Uterus (tissue), 4 donors: ENCODE results near the gene CPZ. TPM values are rescaled to one million over a fixed set of nuclear protein-coding genes. Genes with fewer than 3 reads are reported as not detected.
A peak's percentile ranks its signal among the peaks of the same experiment; 100 is the strongest.

Experiments used
- DNase-seq, 2 donors: peaks; one replicate each; pipeline ENCODE4 v3.0.0-alpha.2; 2019 to 2020
- H3K27ac ChIP-seq, 2 donors: fragments of 200-600 bp; sonication (generic); 1 replicate in 1 of 2; 2 replicates in 1 of 2; pipeline ENCODE4 v1.5.1; 2016 to 2018
- H3K27me3 ChIP-seq, 2 donors: fragments of 200-600 bp; sonication (generic); one replicate each; pipeline ENCODE4 v1.5.1; 2018 to 2019; ENCODE audit warnings: control low read depth in 1 of 2
- H3K36me3 ChIP-seq, 2 donors: fragments of 200-600 bp; sonication (generic); one replicate each; pipeline ENCODE4 v1.5.1; 2019; ENCODE audit warnings: control low read depth in 1 of 2
- H3K4me1 ChIP-seq, 2 donors: fragments of 200-600 bp; sonication (generic); one replicate each; pipeline ENCODE4 v1.5.1; 2018 to 2019; ENCODE audit warnings: control low read depth in 1 of 2
- H3K4me3 ChIP-seq, 2 donors: fragments of 200-600 bp; sonication (generic); 1 replicate in 1 of 2; 2 replicates in 1 of 2; pipeline ENCODE4 v1.5.1; 2018 to 2019; ENCODE audit warnings: mild to moderate bottlenecking in 1 of 2
- H3K9me3 ChIP-seq, 2 donors: fragments of 200-600 bp; sonication (generic); one replicate each; pipeline ENCODE4 v1.5.1; 2019; ENCODE audit warnings: control low read depth in 1 of 2
- CTCF ChIP-seq, 4 experiments: fragments of 200-600 bp in 2 of 4; fragments of 450-650 bp in 2 of 4; sonication (generic) in 2 of 4; IDR thresholded peaks; one replicate each; pipeline ENCODE4 v1.5.1; 2016 to 2019; ENCODE audit warnings: antibody characterized with exemption in 4 of 4, mild to moderate bottlenecking in 2 of 4, moderate library complexity in 1 of 4
- POLR2A ChIP-seq, 2 donors: fragments of 450-650 bp; IDR thresholded peaks; one replicate each; pipeline ENCODE4 v1.6.1; 2016; ENCODE audit warnings: antibody characterized with exemption in 2 of 2, mild to moderate bottlenecking in 1 of 2, moderate library complexity in 1 of 2
- intact Hi-C: fragments of 100-400 bp; cut with DNase I; formaldehyde crosslinking; loops from one replicate; pipeline ENCODE4 v1.15.1; 2023; ENCODE audit warnings: low total_unique reads
- total RNA-seq, 4 donors: library from RNA; depleted of rRNA in 3 of 4; stranded (reverse); fragments of >200 nt in 3 of 4; gene quantifications; one replicate each; pipeline versions ENCODE4 v1.1.0 to v1.2.4, GENCODE V29; 2014 to 2023
- donor health status: DM: yes; HTN: yes; CAD: no.

The CPZ gene
- total RNA-seq, 4 donors from 2014 or later, result 0.29 to 45.8 (median 5.4) TPM

- Histone ChIP-seq H3K4me1 (no peaks in the 10 kb centered on the region), H3K36me3 (no peaks in the 10 kb centered on the region), H3K27ac (no peak overlapping the region), H3K9me3 (no peaks in the 10 kb centered on the region), H3K4me3 (no peak overlapping the region), H3K27me3 (no peaks in the 10 kb centered on the region)
- intact Hi-C loops, result no loop called here
- TF ChIP-seq CTCF (IDR thresholded peaks at IDR 0.05), result no peak
- TF ChIP-seq POLR2A (IDR thresholded peaks at IDR 0.05), result no peak
- peak in 1 of 2 donors; percentile 5 for DNase-seq
Observed at GRCh38 chr4:8648816-8649630, 56.5 kb downstream of the CPZ start.

DNA sequence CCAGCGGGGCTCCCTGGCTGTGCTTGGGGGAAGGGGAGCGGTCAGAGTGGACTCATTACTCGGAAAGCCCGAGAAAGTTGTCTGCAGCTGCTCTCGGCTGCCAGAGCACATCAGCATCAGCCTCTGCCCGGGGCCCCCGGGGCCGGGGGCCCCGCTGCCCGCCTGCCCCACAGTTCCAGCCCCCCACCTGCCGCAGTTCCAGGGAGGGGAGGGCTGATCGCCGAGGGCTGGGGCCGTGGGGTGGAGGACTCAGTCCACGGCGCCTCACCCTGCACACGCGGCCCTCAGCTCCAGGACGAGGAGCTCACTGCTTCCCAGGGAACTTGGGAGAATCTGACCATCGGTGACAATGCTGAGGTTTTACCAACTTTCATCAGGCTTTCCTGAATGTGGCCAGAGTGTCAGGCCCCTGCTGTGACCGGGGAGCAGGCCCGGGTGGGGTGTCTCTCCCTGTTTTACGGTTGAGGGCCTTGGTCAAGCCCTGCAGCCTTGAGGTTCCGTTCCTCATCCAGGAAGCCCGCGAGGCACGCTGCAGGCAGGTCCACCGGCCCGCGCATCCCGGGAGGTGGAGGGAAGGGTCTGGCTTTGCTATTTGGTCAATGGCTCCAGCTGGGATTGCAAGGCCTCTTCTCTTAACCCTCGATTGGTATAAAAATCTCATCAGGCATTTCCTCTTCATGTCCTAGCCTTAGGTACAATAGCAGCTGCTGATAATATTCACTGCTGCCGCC lies 57.2 kb downstream of the CPZ start:
- Histone ChIP-seq H3K27ac (no peak overlapping the region), H3K9me3 (no peaks in the 10 kb centered on the region), H3K36me3 (no peaks in the 10 kb centered on the region), H3K4me3 (no peak overlapping the region), H3K27me3 (no peaks in the 10 kb centered on the region), H3K4me1 (no peaks in the 10 kb centered on the region)
- peak in 1 of 2 donors; percentile 4 for DNase-seq
- intact Hi-C loops, result no loop called here
- TF ChIP-seq POLR2A (IDR thresholded peaks at IDR 0.05), result no peak
- no peak for TF ChIP-seq CTCF (IDR thresholded peaks at IDR 0.05)

DNA sequence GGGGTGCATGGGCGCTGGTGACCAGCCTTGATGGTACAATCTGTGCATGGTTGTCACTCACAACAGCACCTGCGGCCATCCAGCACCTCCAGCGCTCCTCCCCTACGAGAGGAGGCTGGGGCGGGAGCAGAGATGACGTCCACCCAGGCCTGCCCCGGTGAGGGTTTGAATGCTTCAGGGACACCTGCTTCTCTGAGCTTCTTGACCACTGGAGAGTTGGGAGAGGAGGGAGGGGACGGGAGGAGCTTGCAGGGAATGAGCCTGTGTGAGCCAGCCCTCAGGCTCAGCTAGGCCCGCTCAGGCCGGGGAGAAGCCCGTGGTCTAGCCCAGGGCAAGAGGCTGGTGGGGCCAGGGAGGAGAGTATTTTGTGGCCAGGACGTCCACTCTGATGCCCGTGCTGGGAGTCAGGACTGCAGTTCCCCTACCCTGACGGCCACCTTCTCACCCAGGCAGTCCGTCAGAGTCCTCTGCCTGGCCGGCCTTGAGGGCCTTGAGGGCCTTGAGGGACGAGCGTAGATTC lies 59.2 kb downstream of the CPZ start:
- no peak for TF ChIP-seq CTCF (IDR thresholded peaks at IDR 0.05)
- TF ChIP-seq POLR2A (IDR thresholded peaks at IDR 0.05), result no peak
- no peak overlapping the region for H3K27ac ChIP-seq
- H3K36me3 ChIP-seq, result no peaks in the 10 kb centered on the region
- H3K4me3 ChIP-seq, result no peak overlapping the region
- no peak for DNase-seq
- intact Hi-C loops, result no loop called here
- H3K27me3 ChIP-seq, result no peaks in the 10 kb centered on the region
- no peaks in the 10 kb centered on the region for H3K9me3 ChIP-seq
- H3K4me1 ChIP-seq, result no peaks in the 10 kb centered on the region

GRCh38 chr4:8652181-8653078 lies 59.9 kb downstream of the CPZ start:
- Histone ChIP-seq H3K4me1 (no peaks in the 10 kb centered on the region), H3K27ac (no peak overlapping the region), H3K36me3 (no peaks in the 10 kb centered on the region), H3K9me3 (no peaks in the 10 kb centered on the region), H3K27me3 (no peaks in the 10 kb centered on the region), H3K4me3 (no peak overlapping the region)
- intact Hi-C loops, result no loop called here
- peak in 1 of 2 donors; percentile 5 for DNase-seq
- no peak for TF ChIP-seq POLR2A (IDR thresholded peaks at IDR 0.05)
- TF ChIP-seq CTCF (IDR thresholded peaks at IDR 0.05), result no peak
